Stomach (tissue), 9 donors: ENCODE data around the gene PDIA6. TPM values are rescaled to one million over a fixed set of nuclear protein-coding genes. Genes with fewer than 3 reads are reported as not detected.
"Not testable (repeated sequence)": the region's sequence is repeated elsewhere in the genome, so short reads cannot be mapped to it uniquely, and the experiment has no call there.

Source experiments
- DNase-seq, 2 donors: peaks; one replicate each; pipeline versions ENCODE4 v3.0.0 to v3.0.0-alpha.2; 2013 to 2019
- H3K27ac ChIP-seq, 5 donors: fragments of 200-600 bp in 4 of 5; sonication (generic) in 4 of 5; one replicate each; pipeline ENCODE4 v1.5.1; 2013 to 2019; ENCODE audit warnings: mild to moderate bottlenecking in 1 of 5, moderate library complexity in 1 of 5
- H3K27me3 ChIP-seq, 3 donors: fragments of 200-600 bp; sonication (generic); one replicate each; pipeline ENCODE4 v1.5.1; 2017 to 2019; ENCODE audit warnings: mixed run types in 1 of 3
- H3K36me3 ChIP-seq, 4 donors: fragments of 200-600 bp; sonication (generic); 1 replicate in 3 of 4; 2 replicates in 1 of 4; pipeline ENCODE4 v1.5.1; 2016 to 2019
- H3K4me1 ChIP-seq, 4 donors: fragments of 200-600 bp; sonication (generic); one replicate each; pipeline ENCODE4 v1.5.1; 2016 to 2019
- H3K4me3 ChIP-seq, 4 donors: fragments of 200-600 bp; sonication (generic) in 3 of 4; one replicate each; pipeline ENCODE4 v1.5.1; 2016 to 2019; ENCODE audit warnings: mild to moderate bottlenecking in 1 of 4
- H3K9me3 ChIP-seq, 4 donors: fragments of 200-600 bp; sonication (generic); one replicate each; pipeline ENCODE4 v1.5.1; 2016 to 2019
- EP300 ChIP-seq: sonication (generic); formaldehyde crosslinking; IDR thresholded peaks from one replicate; pipeline ENCODE4 v1.6.1; 2017; ENCODE audit warnings: antibody characterized with exemption
- POLR2A ChIP-seq, 4 donors: fragments of 450-650 bp; IDR thresholded peaks; one replicate each; pipeline ENCODE4 v1.6.1; 2016; ENCODE audit warnings: antibody characterized with exemption in 4 of 4, control low read depth in 2 of 4, mild to moderate bottlenecking in 1 of 4, moderate library complexity in 1 of 4
- POLR2AphosphoS5 ChIP-seq, 3 donors: sonication (generic); formaldehyde crosslinking; IDR thresholded peaks; one replicate each; pipeline ENCODE4 v1.6.1; 2016; ENCODE audit warnings: antibody characterized with exemption in 3 of 3
- WGBS, 5 donors: extraction: QIAGEN DNeasy Blood & Tissue Kit in 3 of 5; methylation state at CpG; one replicate each; pipeline versions ENCODE4 v1.1.5 to v1.1.7; 2013 to 2018; 5-methylcytosine and 5-hydroxymethylcytosine counted together
- intact Hi-C: fragments of 100-400 bp; cut with DNase I; formaldehyde crosslinking; loops from one replicate; pipeline ENCODE4 v1.15.1; 2023; ENCODE audit warnings: low total_unique reads
- polyA plus RNA-seq, 3 donors: library from polyadenylated mRNA; stranded (reverse); fragments of 200-250 nt; gene quantifications; one replicate each; pipeline ENCODE4 v1.2.3, GENCODE V29; 2013
- total RNA-seq, 5 donors: library from RNA; depleted of rRNA; stranded (reverse); fragments of >200 nt; gene quantifications; one replicate each; pipeline versions ENCODE4 v1.1.0 to v1.2.3, GENCODE V29; 2014 to 2016
- TF ChIP-seq, protein P1 (sequence below), 7 experiments: fragments of 450-650 bp in 4 of 7; fragments of 200-600 bp in 3 of 7; sonication (generic) in 3 of 7; IDR thresholded peaks; one replicate each; pipeline ENCODE4 v1.5.1; 2016 to 2019; ENCODE audit warnings: antibody characterized with exemption in 7 of 7, control low read depth in 2 of 7, mild to moderate bottlenecking in 1 of 7
- donor health status: healthy with polysubstance abuse.
- donor health status: Bipolar disorder and iron deficiency.
- donor health status: healthy.

PDIA6 gene
- total and polyA plus RNA-seq, 8 donors: 37.3 to 272 (median 85.4) TPM

DNA sequence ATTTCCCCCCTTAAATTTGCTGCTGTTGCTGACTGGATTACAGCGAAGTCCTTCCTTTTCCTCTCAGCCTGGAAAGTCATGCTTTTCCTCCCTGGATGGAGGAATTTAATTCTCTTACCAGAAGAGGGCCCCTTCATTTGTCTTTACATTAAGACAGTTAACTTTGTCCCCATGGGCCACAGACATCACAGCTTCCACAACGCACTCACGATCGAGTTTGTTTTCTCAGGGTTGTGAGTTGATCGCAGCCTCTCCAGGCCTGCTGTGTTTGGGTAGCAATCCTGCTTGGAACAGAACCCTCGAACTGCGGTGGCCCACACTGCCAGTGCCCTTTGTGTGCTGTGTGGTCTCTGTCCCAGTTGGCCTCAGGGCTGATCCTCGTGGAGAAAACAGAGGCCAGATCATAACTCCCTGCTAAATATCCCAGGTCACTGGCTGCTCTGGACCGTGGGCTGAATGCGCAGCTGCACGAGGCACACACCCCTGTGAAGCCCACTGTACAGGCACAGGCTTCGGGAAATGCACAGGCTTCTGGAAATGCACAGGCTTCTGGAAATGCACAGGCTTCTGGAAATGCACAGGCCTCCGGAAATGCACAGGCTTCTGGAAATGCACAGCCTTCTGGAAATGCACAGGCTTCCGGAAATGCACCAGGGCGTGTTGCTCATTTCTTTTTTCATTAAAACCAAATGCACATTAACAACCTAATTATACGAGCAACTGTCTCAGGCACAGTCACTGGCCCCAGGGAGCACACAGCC is 2.2 kb upstream of the PDIA6 start:
- peak in 1 of 2 donors; percentile 34 for DNase-seq
- no peak overlapping the region for H3K27ac ChIP-seq
- H3K4me3 ChIP-seq: no peak overlapping the region
- intact Hi-C loops: no loop called here
- WGBS, 5 donors: 56 to 64% (median 63%) methylated on average over 13 to 16 of the region's 16 CpGs
- no peaks in the 10 kb centered on the region for H3K9me3 ChIP-seq
- no peaks in the 10 kb centered on the region for H3K36me3 ChIP-seq
- H3K27me3 ChIP-seq: no peaks in the 10 kb centered on the region
- peaks cover 0 to 35% (median 29%) of the 10 kb centered on the region in 4 donors for H3K4me1 ChIP-seq
- no peak for TF ChIP-seq EP300
- no peak for TF ChIP-seq POLR2AphosphoS5 (IDR thresholded peaks at IDR 0.05)
- TF ChIP-seq POLR2A (IDR thresholded peaks at IDR 0.05): no peak
- TF ChIP-seq, protein P1, sequence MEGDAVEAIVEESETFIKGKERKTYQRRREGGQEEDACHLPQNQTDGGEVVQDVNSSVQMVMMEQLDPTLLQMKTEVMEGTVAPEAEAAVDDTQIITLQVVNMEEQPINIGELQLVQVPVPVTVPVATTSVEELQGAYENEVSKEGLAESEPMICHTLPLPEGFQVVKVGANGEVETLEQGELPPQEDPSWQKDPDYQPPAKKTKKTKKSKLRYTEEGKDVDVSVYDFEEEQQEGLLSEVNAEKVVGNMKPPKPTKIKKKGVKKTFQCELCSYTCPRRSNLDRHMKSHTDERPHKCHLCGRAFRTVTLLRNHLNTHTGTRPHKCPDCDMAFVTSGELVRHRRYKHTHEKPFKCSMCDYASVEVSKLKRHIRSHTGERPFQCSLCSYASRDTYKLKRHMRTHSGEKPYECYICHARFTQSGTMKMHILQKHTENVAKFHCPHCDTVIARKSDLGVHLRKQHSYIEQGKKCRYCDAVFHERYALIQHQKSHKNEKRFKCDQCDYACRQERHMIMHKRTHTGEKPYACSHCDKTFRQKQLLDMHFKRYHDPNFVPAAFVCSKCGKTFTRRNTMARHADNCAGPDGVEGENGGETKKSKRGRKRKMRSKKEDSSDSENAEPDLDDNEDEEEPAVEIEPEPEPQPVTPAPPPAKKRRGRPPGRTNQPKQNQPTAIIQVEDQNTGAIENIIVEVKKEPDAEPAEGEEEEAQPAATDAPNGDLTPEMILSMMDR (IDR thresholded peaks at IDR 0.05): no peak

DNA sequence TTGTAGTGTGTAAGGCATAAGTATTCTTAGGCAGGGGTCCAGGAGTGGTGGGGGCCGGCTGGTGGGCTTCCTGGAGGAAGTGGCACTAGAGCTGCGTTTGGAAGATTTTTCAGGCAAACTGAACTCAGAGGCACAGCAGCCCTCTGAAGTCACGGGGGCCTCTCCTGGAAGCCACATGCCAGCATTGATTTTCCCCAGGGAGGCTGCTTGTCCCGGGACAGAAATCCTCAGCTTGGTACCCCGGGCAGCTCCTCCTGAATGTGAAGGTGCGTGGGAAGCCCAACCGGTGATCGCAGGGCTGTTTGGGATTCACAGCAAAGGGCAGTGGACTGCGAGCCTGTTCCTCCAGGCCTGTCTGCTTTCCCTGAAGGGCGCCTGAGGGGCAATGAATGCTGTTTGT is 1.6 kb upstream of the PDIA6 start:
- WGBS, 5 donors: 56 to 71% (median 66%) methylated on average over 10 of the region's 10 CpGs
- Histone ChIP-seq H3K4me3 (no peak overlapping the region), H3K9me3 (no peaks in the 10 kb centered on the region), H3K4me1 (peaks cover 0 to 41% (median 31%) of the 10 kb centered on the region in 4 donors), H3K36me3 (no peaks in the 10 kb centered on the region), H3K27me3 (no peaks in the 10 kb centered on the region), H3K27ac (no peak overlapping the region)
- intact Hi-C loops: no loop called here
- no peak for TF ChIP-seq POLR2A (IDR thresholded peaks at IDR 0.05)
- peak in 1 of 2 donors; percentile 16 for DNase-seq

DNA sequence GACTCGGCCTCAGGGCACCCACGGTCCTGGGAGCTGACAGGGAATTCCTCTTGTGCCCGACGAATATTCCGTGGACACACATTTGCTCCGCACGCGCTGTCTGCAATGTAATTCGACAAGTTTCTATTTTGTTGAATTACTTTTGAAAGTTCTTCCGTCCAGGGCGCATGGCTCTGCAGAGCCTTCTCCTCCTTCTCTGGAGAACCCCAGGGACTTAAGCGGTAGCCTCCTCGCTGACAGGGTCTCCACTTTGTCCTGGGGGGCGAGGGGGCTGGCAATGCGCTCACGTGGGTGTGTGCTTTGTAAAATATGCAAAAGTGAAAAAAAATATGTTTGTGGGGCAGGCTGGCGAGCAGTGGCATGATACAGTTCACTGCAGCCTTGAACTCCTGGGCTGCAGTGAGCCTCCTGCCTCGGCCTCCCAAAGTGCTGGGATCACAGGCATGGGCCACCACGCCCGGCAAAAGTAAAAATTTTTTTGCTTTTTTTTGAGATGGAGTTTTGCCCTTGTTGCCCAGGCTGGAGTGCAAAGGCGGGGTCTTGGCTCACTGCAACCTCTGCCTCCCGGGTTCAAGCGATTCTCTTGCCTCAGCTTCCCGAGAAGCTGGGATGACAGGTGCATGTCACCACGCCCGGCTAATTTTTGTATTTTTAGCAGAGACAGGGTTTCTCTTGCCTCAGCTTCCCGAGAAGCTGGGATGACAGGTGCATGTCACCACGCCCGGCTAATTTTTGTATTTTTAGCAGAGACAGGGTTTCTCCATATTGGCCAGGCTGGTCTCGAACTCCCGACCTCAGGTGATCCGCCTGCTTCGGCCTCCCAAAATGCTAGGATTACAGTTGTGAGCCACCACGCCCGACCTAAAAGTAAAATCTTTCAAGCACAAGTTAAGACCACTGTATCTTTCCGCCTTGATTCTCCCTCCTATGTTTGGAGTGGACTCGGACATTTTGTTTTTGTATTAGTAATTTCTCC is 866 bp upstream of the PDIA6 start:
- H3K4me3 ChIP-seq: peak overlapping the region; percentile 83 to 96 (median 92)
- H3K27ac ChIP-seq: peak overlapping the region; percentile 91 to 98 (median 96)
- 53 to 55% (median 54%) methylated on average over 37 of the region's 37 CpGs for WGBS, 5 donors
- H3K9me3 ChIP-seq, intact Hi-C loops, DNase-seq, H3K27me3 ChIP-seq, H3K36me3 ChIP-seq: not testable (repeated sequence)
- H3K4me1 ChIP-seq: peaks cover 0 to 48% (median 35%) of the 10 kb centered on the region in 4 donors

DNA sequence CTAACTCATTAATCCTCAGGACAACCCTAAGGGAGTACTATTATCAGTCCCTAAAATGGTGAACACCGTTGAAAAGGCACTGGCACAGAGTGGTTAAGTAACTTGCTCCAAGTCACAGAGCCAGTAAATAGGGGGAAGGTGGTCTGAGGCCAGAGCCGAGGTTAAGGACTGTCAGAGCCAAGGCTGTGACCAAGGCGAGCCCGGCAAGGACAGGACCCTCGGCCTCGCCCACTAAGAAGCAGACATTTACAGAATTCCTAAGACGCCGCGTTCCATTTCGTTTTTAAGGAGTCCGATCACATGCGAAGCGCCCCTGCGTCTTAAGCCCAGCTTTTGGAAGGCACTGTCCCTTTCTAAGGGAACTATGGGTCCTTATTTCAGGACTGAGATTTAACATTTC is 1.1 kb downstream of the PDIA6 start:
- TF ChIP-seq POLR2AphosphoS5 (IDR thresholded peaks at IDR 0.05) (no peak), EP300 (no peak), POLR2A (IDR thresholded peaks at IDR 0.05) (no peak)
- TF ChIP-seq, protein P1 (IDR thresholded peaks at IDR 0.05): no peak
- Histone ChIP-seq H3K9me3 (no peaks in the 10 kb centered on the region), H3K4me3 (peak overlapping the region; percentile 83 to 96 (median 92)), H3K36me3 (peaks cover 0 to 3% (median 0%) of the 10 kb centered on the region in 4 donors), H3K4me1 (peaks cover 0 to 67% (median 46%) of the 10 kb centered on the region in 4 donors), H3K27me3 (no peaks in the 10 kb centered on the region), H3K27ac (peak overlapping the region; percentile 91 to 98 (median 96))
- 3 to 7% (median 4%) methylated on average over 13 to 14 of the region's 14 CpGs for WGBS, 5 donors
- peak in 1 of 2 donors; percentile 29 for DNase-seq
- intact Hi-C loops: no loop called here
